Transverse colon (tissue), 4 donors: ENCODE results near the gene HMG20A.

Source experiments
- EP300 ChIP-seq: sonication (generic); formaldehyde crosslinking; IDR thresholded peaks from one replicate; pipeline ENCODE4 v1.6.1; 2017; ENCODE audit warnings: antibody characterized with exemption, low read depth
- POLR2AphosphoS5 ChIP-seq, 3 donors: sonication (generic); formaldehyde crosslinking; IDR thresholded peaks; one replicate each; pipeline ENCODE4 v1.6.1; 2016; ENCODE audit warnings: antibody characterized with exemption in 3 of 3
- TF ChIP-seq, protein P1 (sequence below), 5 experiments: fragments of 200-600 bp in 3 of 5; fragments of 450-650 bp in 2 of 5; sonication (generic) in 3 of 5; IDR thresholded peaks; 1 replicate in 2 of 5; 2 replicates in 3 of 5; pipeline ENCODE4 v1.5.1; 2016 to 2017; ENCODE audit warnings: antibody characterized with exemption in 5 of 5, inconsistent platforms in 3 of 5, mild to moderate bottlenecking in 2 of 5, moderate library complexity in 1 of 5

DNA sequence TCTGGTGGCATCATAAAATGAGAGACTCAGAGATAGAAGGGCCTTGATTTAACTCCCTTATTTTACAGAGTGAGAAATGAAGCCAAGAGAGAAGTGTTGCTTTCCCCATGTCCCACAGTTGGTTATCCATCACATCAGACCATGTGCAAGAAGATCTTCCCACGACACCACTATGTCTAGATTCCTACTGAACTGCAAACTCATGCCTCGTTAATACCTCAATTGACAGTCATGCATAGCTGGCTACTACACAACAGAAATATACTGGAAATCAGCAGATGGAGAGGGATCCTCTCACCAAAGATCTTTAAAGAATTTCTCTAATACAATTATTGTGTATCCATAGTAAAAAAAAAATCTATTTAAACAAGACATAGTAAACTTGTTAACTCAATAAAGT lies 34.1 kb upstream of the HMG20A start:
- TF ChIP-seq POLR2AphosphoS5 (IDR thresholded peaks at IDR 0.05) (no peak), EP300 (no peak)
- TF ChIP-seq, protein P1, sequence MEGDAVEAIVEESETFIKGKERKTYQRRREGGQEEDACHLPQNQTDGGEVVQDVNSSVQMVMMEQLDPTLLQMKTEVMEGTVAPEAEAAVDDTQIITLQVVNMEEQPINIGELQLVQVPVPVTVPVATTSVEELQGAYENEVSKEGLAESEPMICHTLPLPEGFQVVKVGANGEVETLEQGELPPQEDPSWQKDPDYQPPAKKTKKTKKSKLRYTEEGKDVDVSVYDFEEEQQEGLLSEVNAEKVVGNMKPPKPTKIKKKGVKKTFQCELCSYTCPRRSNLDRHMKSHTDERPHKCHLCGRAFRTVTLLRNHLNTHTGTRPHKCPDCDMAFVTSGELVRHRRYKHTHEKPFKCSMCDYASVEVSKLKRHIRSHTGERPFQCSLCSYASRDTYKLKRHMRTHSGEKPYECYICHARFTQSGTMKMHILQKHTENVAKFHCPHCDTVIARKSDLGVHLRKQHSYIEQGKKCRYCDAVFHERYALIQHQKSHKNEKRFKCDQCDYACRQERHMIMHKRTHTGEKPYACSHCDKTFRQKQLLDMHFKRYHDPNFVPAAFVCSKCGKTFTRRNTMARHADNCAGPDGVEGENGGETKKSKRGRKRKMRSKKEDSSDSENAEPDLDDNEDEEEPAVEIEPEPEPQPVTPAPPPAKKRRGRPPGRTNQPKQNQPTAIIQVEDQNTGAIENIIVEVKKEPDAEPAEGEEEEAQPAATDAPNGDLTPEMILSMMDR (IDR thresholded peaks at IDR 0.05) = no peak
